Upper lobe of left lung (tissue), 4 donors: ENCODE measurements around the gene HDHD5.

Experiments used
- POLR2A ChIP-seq, 4 donors: fragments of 450-650 bp; IDR thresholded peaks; one replicate each; pipeline ENCODE4 v1.5.1; 2016 to 2017; ENCODE audit warnings: antibody characterized with exemption in 4 of 4, mild to moderate bottlenecking in 2 of 4
- POLR2AphosphoS5 ChIP-seq, 2 donors: sonication (generic); formaldehyde crosslinking; IDR thresholded peaks; one replicate each; pipeline ENCODE4 v1.5.1; 2017; ENCODE audit warnings: antibody characterized with exemption in 2 of 2
- TF ChIP-seq, protein P1 (sequence below), 6 experiments: fragments of 450-650 bp in 4 of 6; fragments of 200-600 bp in 2 of 6; sonication (generic) in 2 of 6; IDR thresholded peaks; one replicate each; pipeline ENCODE4 v1.5.1; 2016 to 2019; ENCODE audit warnings: antibody characterized with exemption in 6 of 6

- TF ChIP-seq, protein P1, sequence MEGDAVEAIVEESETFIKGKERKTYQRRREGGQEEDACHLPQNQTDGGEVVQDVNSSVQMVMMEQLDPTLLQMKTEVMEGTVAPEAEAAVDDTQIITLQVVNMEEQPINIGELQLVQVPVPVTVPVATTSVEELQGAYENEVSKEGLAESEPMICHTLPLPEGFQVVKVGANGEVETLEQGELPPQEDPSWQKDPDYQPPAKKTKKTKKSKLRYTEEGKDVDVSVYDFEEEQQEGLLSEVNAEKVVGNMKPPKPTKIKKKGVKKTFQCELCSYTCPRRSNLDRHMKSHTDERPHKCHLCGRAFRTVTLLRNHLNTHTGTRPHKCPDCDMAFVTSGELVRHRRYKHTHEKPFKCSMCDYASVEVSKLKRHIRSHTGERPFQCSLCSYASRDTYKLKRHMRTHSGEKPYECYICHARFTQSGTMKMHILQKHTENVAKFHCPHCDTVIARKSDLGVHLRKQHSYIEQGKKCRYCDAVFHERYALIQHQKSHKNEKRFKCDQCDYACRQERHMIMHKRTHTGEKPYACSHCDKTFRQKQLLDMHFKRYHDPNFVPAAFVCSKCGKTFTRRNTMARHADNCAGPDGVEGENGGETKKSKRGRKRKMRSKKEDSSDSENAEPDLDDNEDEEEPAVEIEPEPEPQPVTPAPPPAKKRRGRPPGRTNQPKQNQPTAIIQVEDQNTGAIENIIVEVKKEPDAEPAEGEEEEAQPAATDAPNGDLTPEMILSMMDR (IDR thresholded peaks at IDR 0.05), result no peak
- TF ChIP-seq POLR2A (IDR thresholded peaks at IDR 0.05) (no peak), POLR2AphosphoS5 (IDR thresholded peaks at IDR 0.05) (no peak)
Measured at GRCh38 chr22:17091851-17092250, 67.2 kb downstream of the HDHD5 start.
